ENCODE measurements around the gene WWOX.

WWOX gene

DNA sequence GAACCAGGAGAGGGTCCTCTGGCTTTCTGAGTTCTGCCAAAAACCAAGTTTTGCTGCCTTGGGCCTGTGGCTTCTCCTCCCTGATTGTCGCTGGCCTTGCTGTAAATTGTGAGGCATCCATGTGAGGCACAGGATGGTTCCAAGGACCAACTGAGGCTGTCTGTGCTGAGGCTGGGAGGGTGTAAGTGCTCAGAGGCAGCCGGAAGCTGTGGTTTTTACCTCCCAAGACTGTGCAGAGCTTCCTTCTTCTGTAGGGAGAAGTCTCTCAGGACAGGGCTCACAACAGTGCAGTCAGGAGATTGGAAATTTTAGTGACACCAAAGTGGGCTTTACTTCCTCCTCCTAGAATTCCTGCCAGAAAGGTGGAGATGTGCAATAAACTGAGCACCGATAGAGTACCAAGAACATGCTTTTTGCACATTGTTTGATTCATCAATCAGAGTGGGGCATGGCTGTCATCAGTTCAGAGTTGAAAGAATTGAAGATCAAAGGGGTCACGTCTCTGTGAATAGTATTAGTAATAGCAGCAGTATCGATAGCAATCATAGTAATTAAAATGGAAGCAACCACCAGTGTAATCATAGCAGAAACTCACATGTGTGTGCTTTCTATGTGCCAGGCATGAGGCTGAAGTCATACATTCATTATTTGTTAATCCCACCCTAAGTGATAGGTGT is 467.1 kb downstream of the WWOX start:
- Mint-ChIP-seq H3K9me3 (no peaks in the 10 kb centered on the region), H3K4me3 (no peak overlapping the region), H3K27ac (ENCODE audit: low read depth) (no peak overlapping the region), H3K4me1 (peaks cover 16% of the 10 kb centered on the region), H3K27me3 (no peaks in the 10 kb centered on the region), H3K36me3 (ENCODE audit: insufficient read depth) (no peaks in the 10 kb centered on the region)
- ATAC-seq (replicated peaks; ENCODE audit: extremely low read depth, poor library complexity, severe bottlenecking), result no peak
- DNase-seq (ENCODE audit: low spot score in 2 of 2), result no peak

DNA sequence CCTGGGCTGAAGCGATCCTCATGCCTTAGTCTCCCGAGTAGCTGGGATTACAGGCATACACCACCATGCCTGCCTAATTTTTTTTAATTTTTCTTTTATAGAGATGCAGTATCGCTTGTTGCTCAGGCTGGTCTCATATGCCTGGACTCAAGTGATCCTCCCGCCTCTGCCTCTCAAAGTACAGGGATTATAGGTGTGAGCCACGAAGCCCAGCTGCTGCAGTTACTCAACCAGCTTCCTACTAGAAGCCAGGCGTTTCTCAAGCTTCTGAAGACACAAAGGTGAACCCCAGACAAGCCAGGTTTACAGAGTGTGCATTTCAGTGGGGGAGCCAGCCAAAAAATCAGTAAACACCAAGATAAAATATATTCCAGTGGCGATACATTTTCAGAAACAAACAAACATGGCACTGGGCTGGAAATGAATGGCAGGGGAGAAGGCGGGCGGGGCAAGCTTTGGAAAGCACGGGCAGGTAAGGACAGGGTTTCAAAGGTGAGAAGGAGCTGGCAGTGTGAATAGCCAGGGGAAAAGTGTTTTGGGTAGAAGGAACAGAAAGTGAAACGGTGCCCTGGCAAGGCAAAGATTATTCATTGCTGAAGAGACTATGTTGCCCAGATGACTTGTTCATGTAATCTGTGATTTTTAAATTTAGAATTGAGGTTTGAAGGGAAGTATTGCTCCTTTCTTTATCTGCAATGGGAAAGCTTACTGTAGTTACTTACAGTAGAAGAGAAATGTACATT is 471.1 kb downstream of the WWOX start:
- Mint-ChIP-seq H3K36me3 (ENCODE audit: insufficient read depth) (no peaks in the 10 kb centered on the region), H3K4me3 (no peak overlapping the region), H3K27ac (ENCODE audit: low read depth) (no peak overlapping the region), H3K9me3 (no peaks in the 10 kb centered on the region), H3K27me3 (no peaks in the 10 kb centered on the region), H3K4me1 (peaks cover 16% of the 10 kb centered on the region)
- DNase-seq (ENCODE audit: low spot score in 2 of 2), result no peak
- ATAC-seq (replicated peaks; ENCODE audit: extremely low read depth, poor library complexity, severe bottlenecking), result no peak

DNA sequence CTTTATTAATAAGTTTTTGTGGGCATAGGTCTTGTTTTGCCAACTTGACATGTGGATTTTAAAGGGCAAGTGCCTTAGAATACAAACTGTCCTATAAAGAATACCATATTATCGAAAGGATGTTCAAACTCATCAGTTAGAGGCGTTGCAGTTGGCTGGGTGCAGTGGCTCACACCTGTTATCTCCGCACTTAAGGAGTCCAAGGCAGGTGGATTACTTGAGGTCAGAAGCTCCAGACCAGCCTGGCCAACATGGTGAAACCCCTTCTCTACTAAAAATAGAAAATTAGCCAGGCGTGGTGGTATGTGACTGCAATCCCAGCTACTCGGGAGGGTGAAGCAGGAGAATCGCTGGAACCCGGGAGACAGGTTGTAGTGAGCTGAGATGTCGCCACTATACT is 472.0 kb downstream of the WWOX start:
- Mint-ChIP-seq H3K27ac (ENCODE audit: low read depth) (no peak overlapping the region), H3K27me3 (no peaks in the 10 kb centered on the region), H3K4me3 (no peak overlapping the region), H3K36me3 (ENCODE audit: insufficient read depth) (no peaks in the 10 kb centered on the region), H3K4me1 (peaks cover 12% of the 10 kb centered on the region), H3K9me3 (no peaks in the 10 kb centered on the region)
- ATAC-seq (replicated peaks; ENCODE audit: extremely low read depth, poor library complexity, severe bottlenecking) (no peak), DNase-seq (ENCODE audit: low spot score in 2 of 2) (no peak)

DNA sequence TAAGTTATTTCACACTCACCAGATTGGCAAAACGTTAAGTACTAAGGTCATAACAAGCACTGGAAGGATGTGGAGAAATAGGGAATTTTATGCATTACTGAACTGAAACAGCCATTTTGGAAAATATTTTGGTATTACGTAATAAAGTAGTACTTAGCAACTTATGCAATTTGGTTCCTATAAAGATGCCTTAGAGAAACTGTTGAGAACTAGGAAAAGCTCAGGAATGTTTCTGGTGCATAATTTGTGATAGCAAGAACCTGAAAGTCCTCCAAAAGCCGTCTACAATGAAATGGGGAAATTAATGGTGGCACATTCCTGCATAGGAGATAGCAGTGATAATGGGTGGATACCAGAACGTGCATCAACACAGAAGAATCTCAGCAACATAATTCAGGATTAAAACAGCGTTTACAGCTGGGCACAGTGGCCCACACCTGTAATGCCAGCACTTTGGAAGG is 472.5 kb downstream of the WWOX start:
- ATAC-seq (replicated peaks; ENCODE audit: extremely low read depth, poor library complexity, severe bottlenecking), result no peak
- Mint-ChIP-seq H3K9me3 (no peaks in the 10 kb centered on the region), H3K36me3 (ENCODE audit: insufficient read depth) (no peaks in the 10 kb centered on the region), H3K4me3 (no peak overlapping the region), H3K4me1 (peaks cover 7% of the 10 kb centered on the region), H3K27me3 (no peaks in the 10 kb centered on the region), H3K27ac (ENCODE audit: low read depth) (no peak overlapping the region)
- no peak for DNase-seq (ENCODE audit: low spot score in 2 of 2)

DNA sequence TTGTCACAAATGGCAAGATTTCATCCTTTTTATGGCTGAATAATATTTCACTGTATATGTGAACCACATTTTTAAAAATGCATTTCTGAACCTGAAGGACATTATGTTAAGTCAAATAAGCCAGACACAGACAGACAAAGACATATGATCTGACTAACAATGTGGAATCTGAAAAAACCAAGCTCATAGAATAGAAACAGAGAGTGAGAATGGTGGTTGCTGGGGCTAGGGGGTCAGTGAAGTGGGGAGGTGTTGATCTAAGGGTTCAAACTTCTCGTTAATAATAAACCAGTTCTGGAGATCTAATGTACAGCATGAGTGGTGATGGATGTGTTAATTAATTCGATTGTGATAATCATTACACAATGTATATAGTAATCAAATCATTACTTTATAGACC is 475.1 kb downstream of the WWOX start:
- Mint-ChIP-seq H3K4me3 (no peak overlapping the region), H3K4me1 (peaks cover 7% of the 10 kb centered on the region), H3K27me3 (no peaks in the 10 kb centered on the region), H3K9me3 (no peaks in the 10 kb centered on the region), H3K36me3 (ENCODE audit: insufficient read depth) (no peaks in the 10 kb centered on the region), H3K27ac (ENCODE audit: low read depth) (no peak overlapping the region)
- no peak for DNase-seq (ENCODE audit: low spot score in 2 of 2)
- ATAC-seq (replicated peaks; ENCODE audit: extremely low read depth, poor library complexity, severe bottlenecking), result no peak

DNA sequence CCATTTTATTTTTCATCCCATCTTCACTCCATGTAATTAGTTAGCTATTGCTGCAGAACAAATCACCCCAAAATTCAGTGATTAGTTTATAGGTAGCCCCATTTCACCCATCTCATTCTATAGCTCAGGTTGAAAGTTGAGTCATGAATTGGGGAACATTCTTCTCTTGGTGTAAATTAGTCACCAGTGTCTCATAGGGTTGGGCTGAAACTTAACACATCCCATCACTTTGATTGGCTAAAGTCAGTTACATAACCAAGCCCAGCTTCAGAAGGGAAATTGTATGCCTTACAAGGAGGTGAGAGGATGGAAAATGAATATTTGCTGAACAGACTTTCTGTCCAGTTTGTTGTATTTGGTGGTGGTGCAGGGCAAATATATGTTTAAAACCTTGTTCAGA is 477.5 kb downstream of the WWOX start:
- H3K4me3 Mint-ChIP-seq, result no peak overlapping the region
- H3K4me1 Mint-ChIP-seq, result no peaks in the 10 kb centered on the region
- no peak overlapping the region for H3K27ac Mint-ChIP-seq (ENCODE audit: low read depth)
- H3K36me3 Mint-ChIP-seq (ENCODE audit: insufficient read depth), result no peaks in the 10 kb centered on the region
- no peaks in the 10 kb centered on the region for H3K27me3 Mint-ChIP-seq
- DNase-seq (ENCODE audit: low spot score in 2 of 2) (no peak), ATAC-seq (replicated peaks; ENCODE audit: extremely low read depth, poor library complexity, severe bottlenecking) (no peak)
- H3K9me3 Mint-ChIP-seq, result no peaks in the 10 kb centered on the region

DNA sequence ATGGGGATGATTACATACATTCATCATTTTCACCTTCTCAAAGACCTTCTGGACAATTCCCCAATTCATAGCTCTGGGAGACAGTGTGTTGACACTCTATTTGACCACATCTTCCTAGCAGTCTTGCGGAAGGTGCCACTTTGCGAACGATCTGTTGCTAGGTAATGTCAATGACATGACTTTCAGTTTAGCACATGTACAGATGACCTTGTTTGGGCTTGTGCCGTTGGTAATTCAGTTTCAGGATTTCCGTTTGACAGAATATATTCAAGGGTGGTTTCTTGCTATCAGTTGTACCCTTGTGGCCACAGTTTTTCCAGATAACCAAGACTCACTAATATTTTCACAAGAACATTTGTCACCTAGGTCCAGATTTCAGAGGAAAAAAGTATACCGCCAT is 478.2 kb downstream of the WWOX start:
- DNase-seq (ENCODE audit: low spot score in 2 of 2) (no peak), ATAC-seq (replicated peaks; ENCODE audit: extremely low read depth, poor library complexity, severe bottlenecking) (no peak)
- Mint-ChIP-seq H3K36me3 (ENCODE audit: insufficient read depth) (no peaks in the 10 kb centered on the region), H3K4me3 (peak overlapping the region; percentile 12), H3K27ac (ENCODE audit: low read depth) (no peak overlapping the region), H3K9me3 (no peaks in the 10 kb centered on the region), H3K27me3 (no peaks in the 10 kb centered on the region), H3K4me1 (no peaks in the 10 kb centered on the region)

DNA sequence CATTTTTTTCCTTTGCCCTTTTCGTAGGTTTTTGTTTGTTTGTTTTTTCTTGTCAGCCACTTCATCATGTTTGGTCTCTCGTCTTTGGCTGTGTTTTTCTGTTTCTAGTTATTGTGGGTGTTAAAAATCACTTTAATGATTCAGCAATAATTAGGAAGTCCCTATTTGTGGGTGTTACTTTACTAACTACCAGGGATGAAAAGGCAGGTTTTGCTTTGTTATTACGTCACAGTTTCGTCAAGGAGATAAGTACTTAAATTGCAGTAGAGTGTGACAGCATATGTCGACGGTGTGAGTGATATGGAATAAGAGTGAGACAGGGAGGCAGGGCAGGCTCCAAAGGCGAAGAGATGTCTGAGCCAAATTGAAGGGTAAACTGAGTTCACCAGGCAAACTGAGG is 479.6 kb downstream of the WWOX start:
- Mint-ChIP-seq H3K4me3 (no peak overlapping the region), H3K27me3 (no peaks in the 10 kb centered on the region), H3K27ac (ENCODE audit: low read depth) (no peak overlapping the region), H3K36me3 (ENCODE audit: insufficient read depth) (no peaks in the 10 kb centered on the region), H3K9me3 (no peaks in the 10 kb centered on the region), H3K4me1 (no peaks in the 10 kb centered on the region)
- no peak for DNase-seq (ENCODE audit: low spot score in 2 of 2)
- no peak for ATAC-seq (replicated peaks; ENCODE audit: extremely low read depth, poor library complexity, severe bottlenecking)

DNA sequence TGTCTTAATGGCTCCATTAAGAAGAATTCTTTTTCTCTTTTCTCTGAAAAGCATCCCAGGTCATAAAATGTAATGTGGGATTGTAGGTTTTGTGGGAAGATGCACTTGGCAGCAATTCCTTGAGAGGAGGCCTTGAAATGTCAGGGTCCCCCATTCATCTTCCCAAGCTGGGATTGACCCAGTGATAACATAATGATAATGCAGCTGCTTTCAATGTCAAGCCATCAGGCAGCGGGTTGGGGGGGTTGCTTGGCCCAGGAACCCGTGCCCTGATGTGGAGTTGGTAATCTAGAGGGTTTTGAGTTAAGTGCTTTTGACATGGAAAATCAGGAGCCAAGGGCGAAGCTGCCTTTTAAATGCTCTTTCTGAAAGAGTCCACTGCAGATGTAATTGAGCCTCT is 484.0 kb downstream of the WWOX start:
- Mint-ChIP-seq H3K27ac (ENCODE audit: low read depth) (no peak overlapping the region), H3K9me3 (no peaks in the 10 kb centered on the region), H3K36me3 (ENCODE audit: insufficient read depth) (no peaks in the 10 kb centered on the region), H3K27me3 (no peaks in the 10 kb centered on the region), H3K4me3 (no peak overlapping the region), H3K4me1 (no peaks in the 10 kb centered on the region)
- ATAC-seq (replicated peaks; ENCODE audit: extremely low read depth, poor library complexity, severe bottlenecking), result no peak
- no peak for DNase-seq (ENCODE audit: low spot score in 2 of 2)

DNA sequence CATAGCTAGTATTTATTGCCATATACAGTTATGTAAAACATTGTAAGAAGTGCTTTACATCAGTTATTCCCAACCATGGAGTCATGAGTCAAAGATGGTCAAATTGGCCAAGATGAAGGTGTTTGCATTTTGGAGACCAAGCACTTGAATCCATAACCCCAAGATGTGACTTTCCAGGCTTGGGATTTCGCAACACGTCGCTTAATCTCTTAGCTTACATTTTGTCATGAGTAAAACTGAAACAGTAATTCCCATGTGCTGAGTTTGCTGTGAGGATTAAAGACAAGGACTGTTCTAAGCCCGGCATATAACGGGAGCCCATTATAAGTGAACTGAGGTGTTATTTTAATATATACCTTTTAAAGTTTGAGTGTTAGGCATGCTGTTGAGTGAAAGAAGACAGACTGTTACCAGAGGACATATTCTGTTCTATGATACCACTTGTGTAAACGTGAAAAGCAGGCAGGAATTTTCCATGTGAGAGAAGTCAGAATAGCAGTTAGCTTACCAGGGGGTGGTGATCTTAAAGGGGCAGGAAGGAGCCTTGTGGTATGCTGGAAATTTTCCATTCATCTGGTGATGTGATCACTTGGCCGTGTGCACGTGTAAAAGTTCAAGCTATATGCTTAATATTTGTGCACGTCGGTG is 484.9 kb downstream of the WWOX start:
- Mint-ChIP-seq H3K4me3 (no peak overlapping the region), H3K36me3 (ENCODE audit: insufficient read depth) (no peaks in the 10 kb centered on the region), H3K27ac (ENCODE audit: low read depth) (no peak overlapping the region), H3K9me3 (no peaks in the 10 kb centered on the region), H3K27me3 (no peaks in the 10 kb centered on the region), H3K4me1 (no peaks in the 10 kb centered on the region)
- ATAC-seq (replicated peaks; ENCODE audit: extremely low read depth, poor library complexity, severe bottlenecking), result no peak
- DNase-seq (ENCODE audit: low spot score in 2 of 2), result no peak

DNA sequence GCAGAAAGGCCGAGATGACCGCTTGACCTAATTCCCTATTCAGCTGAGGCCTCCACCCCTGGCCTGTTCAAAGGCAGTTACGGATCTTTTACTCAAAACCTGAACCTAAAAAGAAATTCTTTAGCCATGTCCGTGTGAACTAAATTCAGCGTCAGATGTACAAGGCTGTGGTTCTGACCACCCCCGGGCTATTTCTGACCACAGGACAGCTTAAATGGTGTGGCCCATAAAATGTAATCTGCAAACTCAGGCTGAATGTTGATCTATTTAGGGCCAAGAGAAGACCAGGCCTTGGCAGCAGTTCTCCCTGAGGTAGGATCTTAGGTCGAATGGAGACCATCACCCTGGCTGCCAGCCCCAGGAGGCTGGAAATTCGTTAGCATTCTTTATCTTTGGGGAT is 485.5 kb downstream of the WWOX start:
- Mint-ChIP-seq H3K9me3 (no peaks in the 10 kb centered on the region), H3K36me3 (ENCODE audit: insufficient read depth) (no peaks in the 10 kb centered on the region), H3K4me3 (no peak overlapping the region), H3K4me1 (no peaks in the 10 kb centered on the region), H3K27me3 (no peaks in the 10 kb centered on the region), H3K27ac (ENCODE audit: low read depth) (no peak overlapping the region)
- ATAC-seq (replicated peaks; ENCODE audit: extremely low read depth, poor library complexity, severe bottlenecking), result no peak
- DNase-seq (ENCODE audit: low spot score in 2 of 2), result no peak

DNA sequence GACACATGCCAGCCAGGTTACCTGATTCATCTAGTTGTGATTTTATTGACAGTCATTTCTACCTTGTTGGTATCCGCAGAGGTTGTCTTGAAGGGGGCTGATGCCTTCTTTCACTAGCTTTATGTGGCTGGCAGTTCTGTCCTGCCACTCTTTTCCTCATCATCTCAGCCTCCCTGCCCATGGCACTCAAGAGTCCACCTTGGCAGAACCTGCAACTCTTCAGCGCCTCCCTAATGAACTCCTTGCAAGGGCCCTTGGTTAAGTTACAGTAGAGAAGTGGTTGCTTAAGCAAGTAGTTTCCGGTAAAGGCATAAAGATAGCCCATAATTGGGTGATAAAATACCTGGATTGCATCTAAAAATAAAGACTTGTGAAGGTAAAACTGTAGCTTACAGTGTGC is 489.9 kb downstream of the WWOX start:
- no peak for ATAC-seq (replicated peaks; ENCODE audit: extremely low read depth, poor library complexity, severe bottlenecking)
- Mint-ChIP-seq H3K4me3 (no peak overlapping the region), H3K9me3 (no peaks in the 10 kb centered on the region), H3K4me1 (no peaks in the 10 kb centered on the region), H3K27me3 (no peaks in the 10 kb centered on the region), H3K36me3 (ENCODE audit: insufficient read depth) (no peaks in the 10 kb centered on the region), H3K27ac (ENCODE audit: low read depth) (no peak overlapping the region)
- DNase-seq (ENCODE audit: low spot score in 2 of 2), result no peak

DNA sequence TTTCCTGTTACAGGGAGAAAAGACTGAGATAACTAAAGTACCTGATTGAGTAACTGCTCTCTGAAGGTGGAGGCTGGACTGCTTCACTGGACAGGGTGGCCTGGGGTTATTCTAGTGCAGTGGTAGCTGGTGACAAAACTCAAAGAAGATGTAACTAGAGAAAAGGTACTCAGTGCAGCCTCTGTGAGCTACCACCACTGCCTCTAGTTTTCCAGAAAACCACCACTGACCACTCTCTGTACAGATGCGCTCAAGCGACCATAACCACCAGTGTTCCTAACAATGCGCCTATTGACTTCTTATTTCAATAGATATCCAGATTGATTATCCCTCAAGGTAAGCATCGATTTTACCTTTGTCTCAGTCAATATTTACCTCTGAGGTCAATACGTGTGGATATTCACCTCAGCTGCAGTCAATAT is 492.2 kb downstream of the WWOX start:
- no peak overlapping the region for H3K4me3 Mint-ChIP-seq
- H3K27me3 Mint-ChIP-seq, result no peaks in the 10 kb centered on the region
- no peaks in the 10 kb centered on the region for H3K4me1 Mint-ChIP-seq
- ATAC-seq (replicated peaks; ENCODE audit: extremely low read depth, poor library complexity, severe bottlenecking) (no peak), DNase-seq (ENCODE audit: low spot score in 2 of 2) (no peak)
- no peaks in the 10 kb centered on the region for H3K9me3 Mint-ChIP-seq
- H3K27ac Mint-ChIP-seq (ENCODE audit: low read depth), result no peak overlapping the region
- H3K36me3 Mint-ChIP-seq (ENCODE audit: insufficient read depth), result no peaks in the 10 kb centered on the region

All from central memory CD8-positive, alpha-beta T cell (primary cell).